Measurements from ENCODE around the gene MMP13.

MMP13 gene

GRCh38 chr11:102936864-102937509 lies 18.5 kb downstream of the MMP13 start:
- H3K4me3 ChIP-seq (ENCODE audit: low read depth, low read length): no peak overlapping the region
- TF ChIP-seq CTCF (IDR thresholded peaks at IDR 0.05; ENCODE audit: borderline replicate concordance, insufficient read depth, low read depth, low read length): no peak

GRCh38 chr11:102935514-102935913 lies 20.0 kb downstream of the MMP13 start:
- H3K4me3 ChIP-seq (ENCODE audit: low read depth, low read length): no peak overlapping the region
- 0 out of 2 replicates have a peak, but pooled peaks have one; percentile 8 for TF ChIP-seq CTCF (IDR thresholded peaks at IDR 0.05; ENCODE audit: borderline replicate concordance, insufficient read depth, low read depth, low read length)

- no peak for TF ChIP-seq CTCF (IDR thresholded peaks at IDR 0.05; ENCODE audit: borderline replicate concordance, insufficient read depth, low read depth, low read length)
- H3K4me3 ChIP-seq (ENCODE audit: low read depth, low read length): no peak overlapping the region
These were observed 20.8 kb downstream of the MMP13 start for GRCh38 chr11:102934735-102935134.

- H3K4me3 ChIP-seq (ENCODE audit: low read depth, low read length): no peak overlapping the region
- no peak for TF ChIP-seq CTCF (IDR thresholded peaks at IDR 0.05; ENCODE audit: borderline replicate concordance, insufficient read depth, low read depth, low read length)
These were observed 21.9 kb downstream of the MMP13 start for GRCh38 chr11:102933627-102934026.

GRCh38 chr11:102932678-102933077 lies 22.9 kb downstream of the MMP13 start:
- no peak overlapping the region for H3K4me3 ChIP-seq (ENCODE audit: low read depth, low read length)
- no peak for TF ChIP-seq CTCF (IDR thresholded peaks at IDR 0.05; ENCODE audit: borderline replicate concordance, insufficient read depth, low read depth, low read length)

GRCh38 chr11:102930451-102930850 lies 25.1 kb downstream of the MMP13 start:
- TF ChIP-seq CTCF (IDR thresholded peaks at IDR 0.05; ENCODE audit: borderline replicate concordance, insufficient read depth, low read depth, low read length): no peak

GRCh38 chr11:102929972-102930371 lies 25.6 kb downstream of the MMP13 start:
- no peak for TF ChIP-seq CTCF (IDR thresholded peaks at IDR 0.05; ENCODE audit: borderline replicate concordance, insufficient read depth, low read depth, low read length)
- H3K4me3 ChIP-seq (ENCODE audit: low read depth, low read length): no peak overlapping the region

More at GRCh38 chr11:102930451-102930850, 25.1 kb downstream of the MMP13 start:
- no peak overlapping the region for H3K4me3 ChIP-seq (ENCODE audit: low read depth, low read length)

Data from GM12875 (cell line).